ENCODE measurements around the gene PTOV1. TPM values are rescaled to one million over a fixed set of nuclear protein-coding genes. Genes with fewer than 3 reads are reported as not detected.

PTOV1 gene
- polyA plus RNA-seq, 1 experiment: 67.6 TPM

GRCh38 chr19:49870309-49870901, 19.4 kb downstream of the PTOV1 start:
- Histone ChIP-seq H3K4me3 (ENCODE audit: low read depth, low read length) (peak overlapping the region; percentile 45), H3K36me3 (ENCODE audit: control insufficient read depth, insufficient read depth, low read length) (peaks cover 3% of the 10 kb centered on the region; the same call in 1 of the 2 replicates), H3K27me3 (ENCODE audit: control insufficient read depth, insufficient read depth, low read length) (no peaks in the 10 kb centered on the region)
- DNase-seq (ENCODE audit: low read depth): no peak
- ChIA-PET POLR2A (interaction anchor here (0.6 kb wide), 1 partner anchor 397 kb away, joined by 3 read pairs; no protein-coding TSS in a partner anchor), CTCF (no interaction called here)
- no peak for TF ChIP-seq CTCF (IDR thresholded peaks at IDR 0.05; ENCODE audit: insufficient read depth, low read depth, low read length)

- no peak for DNase-seq (ENCODE audit: low read depth)
- no peak overlapping the region for H3K4me3 ChIP-seq (ENCODE audit: low read depth, low read length)
- POLR2A ChIA-PET: no interaction called here
- H3K36me3 ChIP-seq (ENCODE audit: control insufficient read depth, insufficient read depth, low read length): peaks cover 3% of the 10 kb centered on the region; the same call in 1 of the 2 replicates
- H3K27me3 ChIP-seq (ENCODE audit: control insufficient read depth, insufficient read depth, low read length): no peaks in the 10 kb centered on the region
- no peak for TF ChIP-seq CTCF (IDR thresholded peaks at IDR 0.05; ENCODE audit: insufficient read depth, low read depth, low read length)
- CTCF ChIA-PET: no interaction called here
Measured at GRCh38 chr19:49871349-49871985, 20.5 kb downstream of the PTOV1 start.

- Histone ChIP-seq H3K4me3 (ENCODE audit: low read depth, low read length) (no peak overlapping the region), H3K36me3 (ENCODE audit: control insufficient read depth, insufficient read depth, low read length) (peaks cover 3% of the 10 kb centered on the region; the same call in 1 of the 2 replicates), H3K27me3 (ENCODE audit: control insufficient read depth, insufficient read depth, low read length) (no peaks in the 10 kb centered on the region)
- CTCF ChIA-PET: no interaction called here
- no peak for DNase-seq (ENCODE audit: low read depth)
- POLR2A ChIA-PET: no interaction called here
- TF ChIP-seq CTCF (IDR thresholded peaks at IDR 0.05; ENCODE audit: insufficient read depth, low read depth, low read length): no peak
Measured at GRCh38 chr19:49872245-49873128, 21.5 kb downstream of the PTOV1 start.

- H3K4me3 ChIP-seq (ENCODE audit: low read depth, low read length): no peak overlapping the region
- ChIA-PET CTCF (no interaction called here), POLR2A (no interaction called here)
- no peak for DNase-seq (ENCODE audit: low read depth)
- TF ChIP-seq CTCF (IDR thresholded peaks at IDR 0.05; ENCODE audit: insufficient read depth, low read depth, low read length): no peak
- H3K27me3 ChIP-seq (ENCODE audit: control insufficient read depth, insufficient read depth, low read length): no peaks in the 10 kb centered on the region
- peaks cover 3% of the 10 kb centered on the region; the same call in 1 of the 2 replicates for H3K36me3 ChIP-seq (ENCODE audit: control insufficient read depth, insufficient read depth, low read length)
Measured at GRCh38 chr19:49873129-49873521, 22.2 kb downstream of the PTOV1 start.

GRCh38 chr19:49873834-49874233, 22.9 kb downstream of the PTOV1 start:
- POLR2A ChIA-PET: no interaction called here
- no peak for DNase-seq (ENCODE audit: low read depth)

More at GRCh38 chr19:49873834-49874233, 22.9 kb downstream of the PTOV1 start:
- CTCF ChIA-PET: no interaction called here
- H3K27me3 ChIP-seq (ENCODE audit: control insufficient read depth, insufficient read depth, low read length): no peaks in the 10 kb centered on the region
- peaks cover 3% of the 10 kb centered on the region; the same call in 1 of the 2 replicates for H3K36me3 ChIP-seq (ENCODE audit: control insufficient read depth, insufficient read depth, low read length)
- H3K4me3 ChIP-seq (ENCODE audit: low read depth, low read length): no peak overlapping the region
- TF ChIP-seq CTCF (IDR thresholded peaks at IDR 0.05; ENCODE audit: insufficient read depth, low read depth, low read length): no peak
